Measurements from ENCODE around the gene TRPV3.

- TF ChIP-seq EZH2phosphoT487 (IDR thresholded peaks at IDR 0.05) (no peak), CTCF (IDR thresholded peaks at IDR 0.05) (no peak)
Observed at GRCh38 chr17:3539881-3540540, 17.6 kb downstream of the TRPV3 start.

Measured in neural progenitor cell (in vitro differentiated cells).